K562 (cell line): ENCODE measurements around the gene CSNK1A1. TPM values are rescaled to one million over a fixed set of nuclear protein-coding genes. Genes with fewer than 3 reads are reported as not detected.

Experiments used
- ATAC-seq: fragments of 200-7000 bp; cut with Tn5 transposase; 3 replicates; pipeline ENCODE4 v1.9.1; 2020; ENCODE audit warnings: moderate library complexity
- BruUV-seq: library from RNA; stranded (reverse); fragments of 400-500 nt; replicated peaks from 2 replicates; lab custom pipeline; 2021; lab: Mats Ljungman, UMichigan
- CTCF ChIA-PET: fragments of 300-600 bp; formaldehyde crosslinking; extraction: SDS; loops from one replicate; lab custom pipeline; 2021; ENCODE audit warnings: low intra/inter-chr PET ratio; lab: Yijun Ruan, JAX
- POLR2A ChIA-PET: fragments of 300-600, 350-650 bp; sonication (Branson Sonifier 250); formaldehyde crosslinking; extraction: SDS; loops from one replicate; lab custom pipeline; 2021; ENCODE audit warnings: antibody characterized with exemption, inconsistent platforms; lab: Yijun Ruan, JAX
- DNase-seq, 4 experiments: peaks; one replicate each; pipeline versions ENCODE4 v3.0.0 to v3.0.0-alpha.2; 2011 to 2018; ENCODE audit warnings: low spot score in 3 of 4, mixed read lengths in 3 of 4; ENCODE audit errors: extremely low read depth in 1 of 4
- FAIRE-seq: peaks from 2 replicates; lab custom pipeline; 2011; peaks lifted over from hg19 to GRCh38; lab: Jason Lieb, UNC
- H2AFZ ChIP-seq: 2 replicates; pipeline ENCODE4 v1.6.0; 2011; ENCODE audit warnings: low read depth, low read length, control low read depth, inconsistent platforms
- H3K27ac ChIP-seq: fragments of 200-600 bp; 3 replicates; pipeline ENCODE4 v1.8.0; 2011; ENCODE audit warnings: low read depth, mild to moderate bottlenecking, control low read depth, inconsistent platforms, low read length, moderate library complexity, mixed read lengths; ENCODE audit errors: extremely low read depth
- H3K27me3 ChIP-seq, 2 experiments: fragments of 300-600 bp in 1 of 2; 2 replicates in 1 of 2; 3 replicates in 1 of 2; pipeline versions ENCODE4 v1.6.0 to v1.8.0; 2011; ENCODE audit warnings: inconsistent platforms in 2 of 2, low read length in 2 of 2, mild to moderate bottlenecking in 1 of 2, mixed read lengths in 1 of 2, moderate library complexity in 1 of 2; ENCODE audit not compliant: control insufficient read depth in 2 of 2, insufficient read depth in 2 of 2
- H3K36me3 ChIP-seq: fragments of 300-600 bp; 3 replicates; pipeline ENCODE4 v1.8.0; 2011; ENCODE audit warnings: mild to moderate bottlenecking, low read length, inconsistent platforms; ENCODE audit not compliant: control insufficient read depth, insufficient read depth
- H3K4me1 ChIP-seq, 2 experiments: fragments of 200-600 bp in 1 of 2; replicated peaks in 1 of 2; 2 replicates in 1 of 2; 3 replicates in 1 of 2; pipeline versions ENCODE4 v1.5.1 to v1.8.0; 2011; ENCODE audit warnings: inconsistent platforms in 2 of 2, low read length in 2 of 2, mild to moderate bottlenecking in 1 of 2, mixed read lengths in 1 of 2, moderate library complexity in 1 of 2; ENCODE audit not compliant: control insufficient read depth in 2 of 2, insufficient read depth in 2 of 2
- H3K4me2 ChIP-seq: 2 replicates; pipeline ENCODE4 v1.6.1; 2011; ENCODE audit warnings: low read length, control low read depth, inconsistent platforms, mixed read lengths; ENCODE audit not compliant: insufficient read depth
- H3K4me3 ChIP-seq: fragments of 200-600 bp; sonication (generic), shearing (Covaris generic); 2 replicates; pipeline ENCODE4 v1.5.1; 2016; ENCODE audit warnings: control low read depth, inconsistent platforms
- H3K79me2 ChIP-seq: fragments of 200-600 bp; 3 replicates; pipeline ENCODE4 v1.8.0; 2011; ENCODE audit warnings: low read length, inconsistent platforms; ENCODE audit not compliant: control insufficient read depth, insufficient read depth
- H3K9ac ChIP-seq, 2 experiments: 2 replicates each; pipeline versions ENCODE4 v1.6.0 to v1.6.1; 2011; ENCODE audit warnings: low read depth in 2 of 2, low read length in 2 of 2, control low read depth in 1 of 2, inconsistent platforms in 1 of 2, mild to moderate bottlenecking in 1 of 2, mixed read lengths in 1 of 2; ENCODE audit not compliant: insufficient read depth in 1 of 2
- H3K9me1 ChIP-seq: one replicate; pipeline ENCODE4 v1.6.0; 2011; ENCODE audit warnings: inconsistent platforms, mild to moderate bottlenecking, low read length, moderate library complexity; ENCODE audit not compliant: control insufficient read depth, insufficient read depth
- H3K9me3 ChIP-seq: replicated peaks from 2 replicates; pipeline ENCODE4 v1.5.1; 2011; ENCODE audit warnings: low read depth, low read length, inconsistent platforms; ENCODE audit not compliant: control insufficient read depth, insufficient read depth
- H4K20me1 ChIP-seq: replicated peaks from 2 replicates; pipeline ENCODE4 v1.6.1; 2011; ENCODE audit warnings: low read length, inconsistent platforms, mixed read lengths; ENCODE audit not compliant: control insufficient read depth, insufficient read depth
- EP300 ChIP-seq: IDR thresholded peaks from 2 replicates; pipeline ENCODE4 v1.6.1; 2012; ENCODE audit warnings: low read length, improper control_type of control experiment
- EWSR1 ChIP-seq: fragments of 450-650 bp; IDR thresholded peaks from 2 replicates; pipeline ENCODE4 v1.6.1; 2018; ENCODE audit warnings: borderline replicate concordance, mild to moderate bottlenecking, low read depth, moderate library complexity; ENCODE audit not compliant: partially characterized antibody
- EZH2 ChIP-seq: IDR thresholded peaks from 2 replicates; pipeline ENCODE4 v1.6.1; 2012; ENCODE audit warnings: low read depth, mild to moderate bottlenecking, inconsistent platforms, low read length, borderline replicate concordance
- GABPB1 ChIP-seq: sonication (generic); formaldehyde crosslinking; IDR thresholded peaks from 2 replicates; pipeline ENCODE4 v1.8.0; 2022; ENCODE audit warnings: mild to moderate bottlenecking, missing genetic modification reagents
- KLF10 ChIP-seq: fragments of 250-450 bp; sonication (Bioruptor Pico); IDR thresholded peaks from 2 replicates; pipeline ENCODE4 v1.6.1; 2021; ENCODE audit warnings: matching md5 sums
- RFX7 ChIP-seq: fragments of 250-450 bp; sonication (Bioruptor Pico); IDR thresholded peaks from 2 replicates; pipeline ENCODE4 v1.5.1; 2021; ENCODE audit warnings: mild to moderate bottlenecking
- TAF9B ChIP-seq: fragments of 450-650 bp; IDR thresholded peaks from 2 replicates; pipeline ENCODE4 v1.6.1; 2018; ENCODE audit warnings: mild to moderate bottlenecking; ENCODE audit not compliant: partially characterized antibody
- WGBS: fragments of 100-300 bp; shearing (Covaris generic); methylation state at CpG from one replicate; pipeline ENCODE4 v1.1.6; 2016; ENCODE audit warnings: low coverage, mixed read lengths; ENCODE audit not compliant: insufficient coverage; ENCODE audit errors: missing lambda C conversion rate; 5-methylcytosine and 5-hydroxymethylcytosine counted together
- in situ Hi-C: fragments of 300-500 bp; cut with MboI; formaldehyde crosslinking; loops from 4 replicates; pipeline ENCODE4 v1.15.0; 2018; ENCODE audit warnings: inconsistent platforms, mixed read lengths
- intact Hi-C: fragments of 100-400 bp; cut with micrococcal nuclease; formaldehyde crosslinking; loops from 2 replicates; pipeline ENCODE4 v1.14.2; 2022
- polyA plus RNA-seq, 8 experiments: library from polyadenylated mRNA; depleted of rRNA in 4 of 8; stranded (reverse) in 5 of 8; unstranded in 3 of 8; fragments of >200 nt; fragmentation: Nextera tagmentation in 2 of 8; fragmentation: Illumina TruSeq in 1 of 8; extraction: Ambion mirVana in 2 of 8; extraction: Trizol in 1 of 8; gene quantifications; 2 replicates each; pipeline versions ENCODE4 v1.2.1 to v1.2.3, GENCODE V29; 2011 to 2014; ENCODE audit warnings: inconsistent platforms in 1 of 8, missing spikeins in 1 of 8
- total RNA-seq, 7 experiments: library from RNA; depleted of rRNA in 6 of 7; stranded (reverse); fragments of >200 nt in 6 of 7; fragmentation: Illumina TruSeq in 2 of 7; extraction: Trizol in 2 of 7; gene quantifications; 2 replicates each; pipeline versions ENCODE4 v1.2.1 to v1.2.3, GENCODE V29; 2011 to 2021; ENCODE audit warnings: low replicate concordance in 1 of 7
- TF ChIP-seq, protein P1 (sequence below): fragments of 450-650 bp; formaldehyde crosslinking; IDR thresholded peaks from 2 replicates; pipeline ENCODE4 v1.4.0; 2020; ENCODE audit warnings: mild to moderate bottlenecking, moderate library complexity
- TF ChIP-seq, protein P2 (sequence below): sonication (generic); formaldehyde crosslinking; IDR thresholded peaks from 2 replicates; pipeline ENCODE4 v1.8.1; 2022; ENCODE audit warnings: missing genetic modification reagents
- TF ChIP-seq, protein P3 (sequence below): fragments of 200-800 bp; sonication (Bioruptor generic); IDR thresholded peaks from 2 replicates; pipeline ENCODE4 v1.6.1; 2017; ENCODE audit warnings: missing genetic modification characterization, missing compliant biosample characterization
- TF ChIP-seq, protein P4 (sequence below): fragments of 250-450 bp; sonication (Bioruptor Pico); IDR thresholded peaks from 2 replicates; pipeline ENCODE4 v1.4.0; 2020

The CSNK1A1 gene
- total and polyA plus RNA-seq, 9 of the 15 experiments (the other 6 are each of a cell fraction or from before 2014, with no cell fraction given): 49.1 to 196 (median 154) TPM

DNA sequence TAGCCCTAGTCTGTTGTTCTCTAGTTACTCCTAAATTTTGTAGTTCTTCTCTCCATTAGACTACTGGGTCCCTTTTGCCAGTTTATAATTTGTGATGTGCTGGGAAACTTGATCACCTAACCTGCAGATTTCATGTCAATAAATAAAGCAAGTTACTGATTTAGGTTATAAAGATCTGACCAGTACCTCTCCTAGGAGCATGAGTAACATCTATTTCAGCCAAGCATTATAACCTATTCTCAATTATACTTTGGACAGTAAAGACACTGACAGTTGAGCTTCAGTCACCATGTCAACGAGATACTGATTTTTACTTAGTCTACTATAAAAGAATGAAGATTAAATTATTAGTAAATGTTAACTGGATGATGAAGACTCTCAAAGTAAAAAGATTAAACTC, 36.7 kb downstream of the CSNK1A1 start:
- DNase-seq (no peak), ATAC-seq (no peak), FAIRE-seq (no peak)
- WGBS: 89% methylated on average over 1 of the region's 1 CpG
- peaks cover 71% of the 10 kb centered on the region for H3K79me2 ChIP-seq
- H3K9ac ChIP-seq: no peak overlapping the region
- no peak overlapping the region for H2AFZ ChIP-seq
- no peaks in the 10 kb centered on the region; the same call in 1 of the 2 replicates for H4K20me1 ChIP-seq
- H3K27ac ChIP-seq: no peak overlapping the region
- BruUV-seq: no TSS peak
- no peak overlapping the region for H3K4me2 ChIP-seq
- no peaks in the 10 kb centered on the region for H3K27me3 ChIP-seq
- in situ Hi-C loops: no loop called here
- H3K4me3 ChIP-seq: no peak overlapping the region
- H3K4me1 ChIP-seq: peaks cover 0 to 12% of the 10 kb centered on the region in 2 experiments; a peak in 3 of 5 replicates
- peaks cover 90% of the 10 kb centered on the region for H3K36me3 ChIP-seq
- POLR2A ChIA-PET: interaction anchor here (0.9 to 2.0 kb wide), 3 partner anchors 23 to 34 kb away, joined by 3 to 5 read pairs (median 5); no protein-coding TSS in a partner anchor
- no peaks in the 10 kb centered on the region for H3K9me3 ChIP-seq
- CTCF ChIA-PET: no interaction called here
- intact Hi-C loops: no loop called here
- no peaks in the 10 kb centered on the region for H3K9me1 ChIP-seq
- no peak for TF ChIP-seq EP300
- TF ChIP-seq KLF10 (CRISPR knock-in tag): no peak
- TF ChIP-seq, protein P1, sequence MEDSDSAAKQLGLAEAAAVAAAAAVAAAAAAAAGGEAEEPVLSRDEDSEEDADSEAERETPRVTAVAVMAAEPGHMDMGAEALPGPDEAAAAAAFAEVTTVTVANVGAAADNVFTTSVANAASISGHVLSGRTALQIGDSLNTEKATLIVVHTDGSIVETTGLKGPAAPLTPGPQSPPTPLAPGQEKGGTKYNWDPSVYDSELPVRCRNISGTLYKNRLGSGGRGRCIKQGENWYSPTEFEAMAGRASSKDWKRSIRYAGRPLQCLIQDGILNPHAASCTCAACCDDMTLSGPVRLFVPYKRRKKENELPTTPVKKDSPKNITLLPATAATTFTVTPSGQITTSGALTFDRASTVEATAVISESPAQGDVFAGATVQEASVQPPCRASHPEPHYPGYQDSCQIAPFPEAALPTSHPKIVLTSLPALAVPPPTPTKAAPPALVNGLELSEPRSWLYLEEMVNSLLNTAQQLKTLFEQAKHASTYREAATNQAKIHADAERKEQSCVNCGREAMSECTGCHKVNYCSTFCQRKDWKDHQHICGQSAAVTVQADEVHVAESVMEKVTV (CRISPR knock-in tag): no peak
- TF ChIP-seq, protein P2, sequence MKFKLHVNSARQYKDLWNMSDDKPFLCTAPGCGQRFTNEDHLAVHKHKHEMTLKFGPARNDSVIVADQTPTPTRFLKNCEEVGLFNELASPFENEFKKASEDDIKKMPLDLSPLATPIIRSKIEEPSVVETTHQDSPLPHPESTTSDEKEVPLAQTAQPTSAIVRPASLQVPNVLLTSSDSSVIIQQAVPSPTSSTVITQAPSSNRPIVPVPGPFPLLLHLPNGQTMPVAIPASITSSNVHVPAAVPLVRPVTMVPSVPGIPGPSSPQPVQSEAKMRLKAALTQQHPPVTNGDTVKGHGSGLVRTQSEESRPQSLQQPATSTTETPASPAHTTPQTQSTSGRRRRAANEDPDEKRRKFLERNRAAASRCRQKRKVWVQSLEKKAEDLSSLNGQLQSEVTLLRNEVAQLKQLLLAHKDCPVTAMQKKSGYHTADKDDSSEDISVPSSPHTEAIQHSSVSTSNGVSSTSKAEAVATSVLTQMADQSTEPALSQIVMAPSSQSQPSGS: no peak
- TF ChIP-seq EWSR1: no peak
- TF ChIP-seq RFX7 (CRISPR knock-in tag): no peak
- TF ChIP-seq TAF9B: no peak
- TF ChIP-seq, protein P3, sequence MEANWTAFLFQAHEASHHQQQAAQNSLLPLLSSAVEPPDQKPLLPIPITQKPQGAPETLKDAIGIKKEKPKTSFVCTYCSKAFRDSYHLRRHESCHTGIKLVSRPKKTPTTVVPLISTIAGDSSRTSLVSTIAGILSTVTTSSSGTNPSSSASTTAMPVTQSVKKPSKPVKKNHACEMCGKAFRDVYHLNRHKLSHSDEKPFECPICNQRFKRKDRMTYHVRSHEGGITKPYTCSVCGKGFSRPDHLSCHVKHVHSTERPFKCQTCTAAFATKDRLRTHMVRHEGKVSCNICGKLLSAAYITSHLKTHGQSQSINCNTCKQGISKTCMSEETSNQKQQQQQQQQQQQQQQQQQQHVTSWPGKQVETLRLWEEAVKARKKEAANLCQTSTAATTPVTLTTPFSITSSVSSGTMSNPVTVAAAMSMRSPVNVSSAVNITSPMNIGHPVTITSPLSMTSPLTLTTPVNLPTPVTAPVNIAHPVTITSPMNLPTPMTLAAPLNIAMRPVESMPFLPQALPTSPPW (CRISPR knock-in tag): no peak
- TF ChIP-seq, protein P4, sequence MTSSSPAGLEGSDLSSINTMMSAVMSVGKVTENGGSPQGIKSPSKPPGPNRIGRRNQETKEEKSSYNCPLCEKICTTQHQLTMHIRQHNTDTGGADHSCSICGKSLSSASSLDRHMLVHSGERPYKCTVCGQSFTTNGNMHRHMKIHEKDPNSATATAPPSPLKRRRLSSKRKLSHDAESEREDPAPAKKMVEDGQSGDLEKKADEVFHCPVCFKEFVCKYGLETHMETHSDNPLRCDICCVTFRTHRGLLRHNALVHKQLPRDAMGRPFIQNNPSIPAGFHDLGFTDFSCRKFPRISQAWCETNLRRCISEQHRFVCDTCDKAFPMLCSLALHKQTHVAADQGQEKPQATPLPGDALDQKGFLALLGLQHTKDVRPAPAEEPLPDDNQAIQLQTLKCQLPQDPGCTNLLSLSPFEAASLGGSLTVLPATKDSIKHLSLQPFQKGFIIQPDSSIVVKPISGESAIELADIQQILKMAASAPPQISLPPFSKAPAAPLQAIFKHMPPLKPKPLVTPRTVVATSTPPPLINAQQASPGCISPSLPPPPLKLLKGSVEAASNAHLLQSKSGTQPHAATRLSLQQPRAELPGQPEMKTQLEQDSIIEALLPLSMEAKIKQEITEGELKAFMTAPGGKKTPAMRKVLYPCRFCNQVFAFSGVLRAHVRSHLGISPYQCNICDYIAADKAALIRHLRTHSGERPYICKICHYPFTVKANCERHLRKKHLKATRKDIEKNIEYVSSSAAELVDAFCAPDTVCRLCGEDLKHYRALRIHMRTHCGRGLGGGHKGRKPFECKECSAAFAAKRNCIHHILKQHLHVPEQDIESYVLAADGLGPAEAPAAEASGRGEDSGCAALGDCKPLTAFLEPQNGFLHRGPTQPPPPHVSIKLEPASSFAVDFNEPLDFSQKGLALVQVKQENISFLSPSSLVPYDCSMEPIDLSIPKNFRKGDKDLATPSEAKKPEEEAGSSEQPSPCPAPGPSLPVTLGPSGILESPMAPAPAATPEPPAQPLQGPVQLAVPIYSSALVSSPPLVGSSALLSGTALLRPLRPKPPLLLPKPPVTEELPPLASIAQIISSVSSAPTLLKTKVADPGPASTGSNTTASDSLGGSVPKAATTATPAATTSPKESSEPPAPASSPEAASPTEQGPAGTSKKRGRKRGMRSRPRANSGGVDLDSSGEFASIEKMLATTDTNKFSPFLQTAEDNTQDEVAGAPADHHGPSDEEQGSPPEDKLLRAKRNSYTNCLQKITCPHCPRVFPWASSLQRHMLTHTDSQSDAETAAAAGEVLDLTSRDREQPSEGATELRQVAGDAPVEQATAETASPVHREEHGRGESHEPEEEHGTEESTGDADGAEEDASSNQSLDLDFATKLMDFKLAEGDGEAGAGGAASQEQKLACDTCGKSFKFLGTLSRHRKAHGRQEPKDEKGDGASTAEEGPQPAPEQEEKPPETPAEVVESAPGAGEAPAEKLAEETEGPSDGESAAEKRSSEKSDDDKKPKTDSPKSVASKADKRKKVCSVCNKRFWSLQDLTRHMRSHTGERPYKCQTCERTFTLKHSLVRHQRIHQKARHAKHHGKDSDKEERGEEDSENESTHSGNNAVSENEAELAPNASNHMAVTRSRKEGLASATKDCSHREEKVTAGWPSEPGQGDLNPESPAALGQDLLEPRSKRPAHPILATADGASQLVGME (CRISPR knock-in tag): no peak
- TF ChIP-seq EZH2: no peak
- no peak for TF ChIP-seq GABPB1 (CRISPR knock-in tag)
